ENCODE data around the gene MGST1.

DNA sequence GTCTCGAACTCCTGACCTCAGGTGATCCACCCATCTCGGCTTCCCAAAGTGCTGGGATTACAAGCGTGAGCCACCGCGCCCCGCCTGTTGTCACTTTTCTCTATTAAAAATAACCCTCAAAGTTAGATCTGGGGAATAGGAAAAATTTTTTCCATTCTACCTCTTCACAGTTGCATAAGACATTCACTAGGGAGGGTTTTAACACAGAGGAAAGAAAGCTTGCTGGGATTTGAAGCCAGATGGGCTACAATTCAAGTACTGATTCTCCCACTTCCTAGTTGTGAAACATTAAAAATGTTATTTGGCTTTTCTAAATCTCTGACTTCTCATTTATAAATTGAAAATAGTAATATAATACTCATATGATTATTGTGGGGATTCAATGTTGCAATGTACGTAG, 46.7 kb upstream of the MGST1 start:
- TF ChIP-seq POLR2A (IDR thresholded peaks at IDR 0.05; ENCODE audit: low read depth, low read length) (no peak), TAF1 (IDR thresholded peaks at IDR 0.05; ENCODE audit: low read depth, low read length) (no peak), SPI1 (IDR thresholded peaks at IDR 0.05; ENCODE audit: low read depth, low read length) (no peak), POLR2AphosphoS5 (IDR thresholded peaks at IDR 0.05; ENCODE audit: low read depth, low read length) (no peak), POU2F2 (IDR thresholded peaks at IDR 0.05; ENCODE audit: low read depth, low read length) (no peak)

Data from GM12891 (cell line).